NCI-H187 treated with DMSO at 0.1 percent for 48 hours (cell line): ENCODE measurements around the gene PCDHGC4.
A peak's percentile ranks its signal among the peaks of the same experiment; 100 is the strongest.

Source experiments
- DNase-seq: peaks from one replicate; lab custom pipeline; 2025; lab: John Stamatoyannopoulos, UW

PCDHGC4 gene

GRCh38 chr5:141512911-141513626 is 28.2 kb downstream of the PCDHGC4 start:
- peak; percentile 16 for DNase-seq

- peak; percentile 56 for DNase-seq
These were observed 28.9 kb downstream of the PCDHGC4 start for GRCh38 chr5:141513627-141514329.

- DNase-seq: no peak
These were observed 29.7 kb downstream of the PCDHGC4 start for GRCh38 chr5:141514330-141515133.

GRCh38 chr5:141515141-141515540 is 30.3 kb downstream of the PCDHGC4 start:
- no peak for DNase-seq

- no peak for DNase-seq
These were observed 31.3 kb downstream of the PCDHGC4 start for GRCh38 chr5:141515946-141516671.

- no peak for DNase-seq
These were observed 31.8 kb downstream of the PCDHGC4 start for GRCh38 chr5:141516672-141517025.

- DNase-seq: no peak
These were observed 32.5 kb downstream of the PCDHGC4 start for GRCh38 chr5:141517312-141517711.

- no peak for DNase-seq
These were observed 33.2 kb downstream of the PCDHGC4 start for GRCh38 chr5:141517880-141518617.

- no peak for DNase-seq
These were observed 33.8 kb downstream of the PCDHGC4 start for GRCh38 chr5:141518618-141519015.

- DNase-seq: no peak
These were observed 35.1 kb downstream of the PCDHGC4 start for GRCh38 chr5:141519605-141520565.

GRCh38 chr5:141521244-141521781 is 36.5 kb downstream of the PCDHGC4 start:
- no peak for DNase-seq

- DNase-seq: no peak
These were observed 37.5 kb downstream of the PCDHGC4 start for GRCh38 chr5:141522301-141522700.

- no peak for DNase-seq
These were observed 39.2 kb downstream of the PCDHGC4 start for GRCh38 chr5:141523991-141524390.

- DNase-seq: peak; percentile 13
These were observed 40.1 kb downstream of the PCDHGC4 start for GRCh38 chr5:141524604-141525597.

GRCh38 chr5:141525653-141526052 is 40.8 kb downstream of the PCDHGC4 start:
- DNase-seq: no peak

- no peak for DNase-seq
These were observed 42.6 kb downstream of the PCDHGC4 start for GRCh38 chr5:141527426-141527825.

- no peak for DNase-seq
These were observed 43.6 kb downstream of the PCDHGC4 start for GRCh38 chr5:141528291-141528984.

- DNase-seq: no peak
These were observed 44.2 kb downstream of the PCDHGC4 start for GRCh38 chr5:141529002-141529401.
